Trophoblast cell (in vitro differentiated cells and primary cell): Measurements from ENCODE around the gene FAM240A.

Source experiments
- DNase-seq, 2 donors: peaks; one replicate each; pipeline ENCODE4 v3.0.0-alpha.2; 2016
- H2AFZ ChIP-seq: 2 replicates; pipeline ENCODE4 v1.6.1; 2013; ENCODE audit warnings: low read length, moderate library complexity, mild to moderate bottlenecking; ENCODE audit not compliant: insufficient read depth, poor library complexity
- H2AK5ac ChIP-seq: 2 replicates; pipeline ENCODE4 v1.6.1; 2013; ENCODE audit warnings: mild to moderate bottlenecking, low read length
- H2BK120ac ChIP-seq: 2 replicates; pipeline ENCODE4 v1.6.1; 2013; ENCODE audit warnings: low read length, mild to moderate bottlenecking, moderate library complexity; ENCODE audit not compliant: insufficient read depth, poor library complexity
- H2BK12ac ChIP-seq: 2 replicates; pipeline ENCODE4 v1.6.1; 2013; ENCODE audit warnings: mild to moderate bottlenecking, low read length, moderate library complexity
- H2BK5ac ChIP-seq: 2 replicates; pipeline ENCODE4 v1.6.1; 2013; ENCODE audit warnings: low read length, low read depth, moderate library complexity, mild to moderate bottlenecking; ENCODE audit not compliant: poor library complexity
- H3K14ac ChIP-seq: 2 replicates; pipeline ENCODE4 v1.6.1; 2013; ENCODE audit warnings: mild to moderate bottlenecking, low read length
- H3K18ac ChIP-seq: 2 replicates; pipeline ENCODE4 v1.6.1; 2013; ENCODE audit warnings: mild to moderate bottlenecking, low read length
- H3K23ac ChIP-seq: 2 replicates; pipeline ENCODE4 v1.6.1; 2013; ENCODE audit warnings: low read length
- H3K27ac ChIP-seq: 2 replicates; pipeline ENCODE4 v1.5.1; 2013; ENCODE audit warnings: low read depth, mild to moderate bottlenecking, inconsistent platforms, low read length, moderate library complexity
- H3K27me3 ChIP-seq: 2 replicates; pipeline ENCODE4 v1.6.1; 2013; ENCODE audit warnings: inconsistent platforms, mild to moderate bottlenecking, low read length, moderate library complexity; ENCODE audit not compliant: insufficient read depth
- H3K36me3 ChIP-seq, 2 experiments: 1 replicate in 1 of 2; 2 replicates in 1 of 2; pipeline ENCODE4 v1.6.1; 2013; ENCODE audit warnings: low read length in 2 of 2, mild to moderate bottlenecking in 2 of 2, moderate library complexity in 1 of 2; ENCODE audit not compliant: insufficient read depth in 2 of 2, control insufficient read depth in 1 of 2
- H3K4ac ChIP-seq: 2 replicates; pipeline ENCODE4 v1.6.1; 2013; ENCODE audit warnings: low read depth, mild to moderate bottlenecking, low read length, moderate library complexity
- H3K4me1 ChIP-seq, 2 experiments: 1 replicate in 1 of 2; 2 replicates in 1 of 2; pipeline ENCODE4 v1.6.1; 2013; ENCODE audit warnings: low read length in 2 of 2, mild to moderate bottlenecking in 2 of 2, moderate library complexity in 1 of 2; ENCODE audit not compliant: insufficient read depth in 2 of 2, control insufficient read depth in 1 of 2
- H3K4me2 ChIP-seq: 2 replicates; pipeline ENCODE4 v1.6.1; 2013; ENCODE audit warnings: inconsistent platforms, mild to moderate bottlenecking, low read length, moderate library complexity
- H3K4me3 ChIP-seq: 2 replicates; pipeline ENCODE4 v1.5.1; 2013; ENCODE audit warnings: mild to moderate bottlenecking, low read depth, low read length, inconsistent platforms
- H3K79me1 ChIP-seq: one replicate; pipeline ENCODE4 v1.6.1; 2013; ENCODE audit warnings: low read length
- H3K79me2 ChIP-seq: 2 replicates; pipeline ENCODE4 v1.6.1; 2013; ENCODE audit warnings: low read length, mild to moderate bottlenecking; ENCODE audit not compliant: control insufficient read depth, insufficient read depth, poor library complexity
- H3K9ac ChIP-seq: 2 replicates; pipeline ENCODE4 v1.6.1; 2013; ENCODE audit warnings: mild to moderate bottlenecking, low read length
- H3K9me3 ChIP-seq: 2 replicates; pipeline ENCODE4 v1.6.1; 2013; ENCODE audit warnings: low read depth, mild to moderate bottlenecking, control low read depth, inconsistent platforms, low read length; ENCODE audit not compliant: insufficient read depth
- H4K12ac ChIP-seq: 2 replicates; pipeline ENCODE4 v1.6.1; 2013; ENCODE audit warnings: low read depth, mild to moderate bottlenecking, low read length, moderate library complexity
- H4K8ac ChIP-seq: 2 replicates; pipeline ENCODE4 v1.6.1; 2013; ENCODE audit warnings: low read depth, mild to moderate bottlenecking, low read length, moderate library complexity
- H4K91ac ChIP-seq: one replicate; pipeline ENCODE4 v1.6.1; 2013; ENCODE audit warnings: low read depth, mild to moderate bottlenecking, low read length, moderate library complexity
- whole genome bisulfite sequencing: extraction: QIAGEN DNeasy Blood & Tissue Kit; methylation state at CpG from one replicate; pipeline ENCODE4 v1.1.7; 2013; ENCODE audit warnings: missing lambda C conversion rate; ENCODE audit not compliant: insufficient read length, insufficient coverage; ENCODE audit errors: extremely low coverage; 5-methylcytosine and 5-hydroxymethylcytosine counted together

FAM240A gene

DNA sequence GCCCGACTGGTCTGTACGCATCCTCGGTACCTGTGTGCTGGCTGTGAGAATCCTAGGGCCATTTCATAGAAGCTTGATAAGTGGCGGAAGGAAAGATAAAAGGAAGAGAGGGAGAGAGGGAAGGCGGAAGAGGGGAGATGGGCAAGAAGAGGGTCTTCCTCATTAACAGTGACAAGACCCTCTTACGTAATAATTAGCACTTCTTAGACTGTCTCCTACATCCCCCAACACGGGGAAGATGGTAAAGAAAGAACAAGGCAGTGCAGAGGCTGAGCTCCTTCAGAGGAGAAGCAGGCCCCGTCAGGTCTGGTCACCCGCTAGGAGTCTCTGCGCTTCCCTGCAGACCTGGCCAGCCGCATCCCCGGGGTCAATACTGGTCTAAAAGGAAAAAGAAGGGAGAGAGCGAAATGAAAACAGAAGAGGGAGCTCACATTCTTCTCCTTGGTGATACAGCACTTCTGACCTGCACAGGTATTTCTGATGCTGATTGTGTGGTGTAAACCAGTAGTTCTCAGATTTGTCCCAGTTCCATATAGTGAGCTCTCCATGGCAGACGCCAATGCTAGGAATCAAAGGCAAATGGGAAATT lies 19.0 kb upstream of the FAM240A start:
- H3K9me3 ChIP-seq = peaks cover 2% of the 10 kb centered on the region
- H3K14ac ChIP-seq = no peak overlapping the region
- no peak overlapping the region for H4K12ac ChIP-seq
- no peak overlapping the region for H4K91ac ChIP-seq
- no peaks in the 10 kb centered on the region for H3K36me3 ChIP-seq
- no peak overlapping the region for H3K27ac ChIP-seq
- no peak overlapping the region for H2AK5ac ChIP-seq
- no peak overlapping the region for H3K9ac ChIP-seq
- H3K18ac ChIP-seq = no peak overlapping the region
- H2BK120ac ChIP-seq = no peak overlapping the region
- no peaks in the 10 kb centered on the region for H3K4me1 ChIP-seq
- H2AFZ ChIP-seq = no peak overlapping the region
- DNase-seq = no peak
- WGBS = 92% methylated on average over 2 of the region's 14 CpGs
- no peaks in the 10 kb centered on the region for H3K79me2 ChIP-seq
- no peak overlapping the region for H3K4me2 ChIP-seq
- H3K27me3 ChIP-seq = no peaks in the 10 kb centered on the region
- H4K8ac ChIP-seq = no peak overlapping the region
- H3K4me3 ChIP-seq = no peak overlapping the region
- no peak overlapping the region for H2BK12ac ChIP-seq
- H2BK5ac ChIP-seq = no peak overlapping the region
- no peaks in the 10 kb centered on the region for H3K79me1 ChIP-seq
- H3K23ac ChIP-seq = no peak overlapping the region
- no peak overlapping the region for H3K4ac ChIP-seq

DNA sequence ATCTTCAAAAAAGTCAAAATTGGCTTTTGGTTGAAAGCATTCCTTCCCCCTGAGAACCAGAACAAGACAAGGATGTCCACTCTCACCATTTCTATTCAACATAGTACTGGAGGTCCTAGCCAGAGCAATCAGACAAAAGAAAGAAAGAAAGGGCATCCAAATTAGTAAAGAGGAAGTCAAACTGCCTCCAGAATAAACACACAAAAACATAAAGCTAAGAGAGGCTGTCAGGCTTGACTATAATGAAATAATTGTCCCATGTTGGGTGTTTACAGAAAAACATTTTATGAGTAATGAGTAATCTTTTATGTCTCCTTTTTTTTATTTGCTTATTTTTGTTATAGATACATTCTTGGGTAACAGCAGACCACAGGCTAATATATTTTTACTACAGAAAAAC lies 18.3 kb upstream of the FAM240A start:
- Histone ChIP-seq H3K23ac (no peak overlapping the region), H3K9ac (no peak overlapping the region), H2AK5ac (no peak overlapping the region), H2AFZ (no peak overlapping the region), H3K79me1 (no peaks in the 10 kb centered on the region), H4K91ac (no peak overlapping the region), H3K9me3 (peaks cover 2% of the 10 kb centered on the region), H3K4me3 (no peak overlapping the region), H3K4ac (no peak overlapping the region), H2BK5ac (no peak overlapping the region), H3K36me3 (no peaks in the 10 kb centered on the region), H3K27ac (no peak overlapping the region), H4K8ac (no peak overlapping the region), H3K27me3 (no peaks in the 10 kb centered on the region), H3K4me1 (no peaks in the 10 kb centered on the region), H3K14ac (no peak overlapping the region), H2BK12ac (no peak overlapping the region), H3K18ac (no peak overlapping the region), H2BK120ac (no peak overlapping the region), H3K4me2 (no peak overlapping the region), H3K79me2 (no peaks in the 10 kb centered on the region), H4K12ac (no peak overlapping the region)
- no peak for DNase-seq

DNA sequence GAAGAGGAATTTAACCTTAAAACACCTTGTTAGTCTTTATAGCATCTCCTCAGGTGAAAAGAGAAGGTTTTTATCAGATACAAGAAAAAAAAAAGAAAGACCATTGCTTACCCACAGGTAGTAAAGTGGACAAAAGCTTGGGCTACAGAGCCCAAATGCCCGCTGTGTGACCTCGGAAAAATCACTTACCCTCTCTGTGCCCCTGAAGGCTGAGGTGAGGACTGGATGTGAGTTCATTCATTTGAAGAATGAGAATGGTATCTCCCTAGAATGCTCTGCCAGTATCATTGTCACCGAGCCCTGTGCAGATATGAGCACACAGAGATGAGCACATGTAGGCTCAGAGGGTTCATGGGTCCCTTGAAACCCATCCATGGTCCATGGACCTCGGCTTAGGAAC lies 17.6 kb upstream of the FAM240A start:
- no peaks in the 10 kb centered on the region for H3K36me3 ChIP-seq
- peaks cover 2% of the 10 kb centered on the region for H3K9me3 ChIP-seq
- no peak overlapping the region for H2AK5ac ChIP-seq

DNA sequence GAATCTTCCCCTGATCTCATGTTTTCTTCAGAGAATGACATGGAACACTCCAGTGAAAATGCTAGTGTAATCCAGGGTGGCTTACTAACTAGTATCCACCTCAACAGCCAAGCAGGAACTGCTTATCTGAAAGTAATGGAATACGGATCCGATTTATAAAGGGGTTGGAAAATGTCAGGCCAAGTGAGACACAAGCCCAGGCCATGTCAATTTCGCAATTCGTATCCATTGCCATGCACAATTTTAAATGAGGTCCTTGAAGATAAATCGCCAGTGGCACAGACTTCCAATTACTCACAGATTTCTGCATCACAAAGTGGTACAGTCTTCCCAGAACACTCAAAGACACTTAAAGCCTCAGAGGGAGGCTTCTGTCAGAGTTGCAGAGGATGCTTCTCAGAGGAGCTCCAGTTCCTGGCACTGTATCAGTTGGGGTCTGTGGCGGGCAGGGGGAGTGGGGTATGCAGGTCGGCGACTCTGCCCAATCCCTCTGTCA lies 16.5 kb upstream of the FAM240A start:
- no peaks in the 10 kb centered on the region for H3K79me1 ChIP-seq
- no peak overlapping the region for H2AFZ ChIP-seq
- no peak overlapping the region for H3K9ac ChIP-seq
- H3K14ac ChIP-seq = no peak overlapping the region
- H3K4ac ChIP-seq = no peak overlapping the region
- no peak overlapping the region for H4K91ac ChIP-seq
- H3K4me3 ChIP-seq = no peak overlapping the region
- no peak overlapping the region for H3K18ac ChIP-seq
- H3K9me3 ChIP-seq = peaks cover 2% of the 10 kb centered on the region
- no peak overlapping the region for H2AK5ac ChIP-seq
- H4K12ac ChIP-seq = no peak overlapping the region
- DNase-seq = no peak
- no peak overlapping the region for H2BK5ac ChIP-seq
- H4K8ac ChIP-seq = no peak overlapping the region
- H3K79me2 ChIP-seq = no peaks in the 10 kb centered on the region
- no peak overlapping the region for H3K23ac ChIP-seq
- no peak overlapping the region for H3K4me2 ChIP-seq
- H3K27me3 ChIP-seq = no peaks in the 10 kb centered on the region
- no CpG with 5 or more reads among the region's 8 CpGs for WGBS
- H2BK12ac ChIP-seq = no peak overlapping the region
- no peak overlapping the region for H2BK120ac ChIP-seq
- H3K27ac ChIP-seq = no peak overlapping the region
- H3K4me1 ChIP-seq = no peaks in the 10 kb centered on the region
- no peaks in the 10 kb centered on the region for H3K36me3 ChIP-seq

More for the DNA sequence above, 17.6 kb upstream of the FAM240A start:
- no peak for DNase-seq
- Histone ChIP-seq H3K14ac (no peak overlapping the region), H3K23ac (no peak overlapping the region), H3K4me1 (no peaks in the 10 kb centered on the region), H2BK120ac (no peak overlapping the region), H3K18ac (no peak overlapping the region), H2BK5ac (no peak overlapping the region), H3K9ac (no peak overlapping the region), H3K4ac (no peak overlapping the region), H3K27ac (no peak overlapping the region), H4K12ac (no peak overlapping the region), H2AFZ (no peak overlapping the region), H4K91ac (no peak overlapping the region), H3K4me3 (no peak overlapping the region), H4K8ac (no peak overlapping the region), H3K79me2 (no peaks in the 10 kb centered on the region), H3K4me2 (no peak overlapping the region), H3K27me3 (no peaks in the 10 kb centered on the region), H3K79me1 (no peaks in the 10 kb centered on the region), H2BK12ac (no peak overlapping the region)
- no CpG with 5 or more reads among the region's 4 CpGs for WGBS
